Stomach (tissue), 4 donors: ENCODE measurements around the gene PIEZO2.

Source experiments
- CTCF ChIP-seq, 7 experiments: fragments of 450-650 bp in 4 of 7; fragments of 200-600 bp in 3 of 7; sonication (generic) in 3 of 7; IDR thresholded peaks; one replicate each; pipeline ENCODE4 v1.5.1; 2016 to 2019; ENCODE audit warnings: antibody characterized with exemption in 7 of 7, control low read depth in 2 of 7, mild to moderate bottlenecking in 1 of 7
- EP300 ChIP-seq: sonication (generic); formaldehyde crosslinking; IDR thresholded peaks from one replicate; pipeline ENCODE4 v1.6.1; 2017; ENCODE audit warnings: antibody characterized with exemption
- POLR2AphosphoS5 ChIP-seq, 3 donors: sonication (generic); formaldehyde crosslinking; IDR thresholded peaks; one replicate each; pipeline ENCODE4 v1.6.1; 2016; ENCODE audit warnings: antibody characterized with exemption in 3 of 3

- TF ChIP-seq CTCF (IDR thresholded peaks at IDR 0.05): no peak
- TF ChIP-seq EP300: no peak
- no peak for TF ChIP-seq POLR2AphosphoS5 (IDR thresholded peaks at IDR 0.05)
These were observed 467.0 kb downstream of the PIEZO2 start for GRCh38 chr18:10682368-10682714.
